ENCODE data around the gene STARD13.
"Not testable (repeated sequence)": the region's sequence is repeated elsewhere in the genome, so short reads cannot be mapped to it uniquely, and the experiment has no call there.

The STARD13 gene

DNA sequence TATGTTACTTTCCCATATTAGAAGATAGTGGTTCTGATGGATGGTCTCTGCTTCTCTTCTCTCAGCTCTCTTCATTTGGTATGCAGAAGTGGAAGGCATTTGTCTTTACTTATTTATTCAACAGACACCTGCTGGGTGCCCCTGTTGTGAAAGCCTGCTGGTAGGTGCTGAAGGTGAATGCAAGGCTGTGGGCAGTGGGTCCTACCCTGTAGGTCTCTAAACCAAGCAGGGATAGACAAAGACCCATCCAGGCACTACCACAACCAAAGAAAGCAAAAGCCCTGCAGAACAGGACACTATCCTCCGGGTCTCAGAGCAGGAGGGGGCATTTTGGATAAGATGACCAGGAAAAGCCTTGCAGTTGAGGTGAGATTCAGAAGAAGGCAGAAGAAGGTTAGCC, 106.1 kb downstream of the STARD13 start:
- TF ChIP-seq CTCF (conservative IDR thresholded peaks at IDR 0.05; ENCODE audit: low read depth, low read length) = no peak
- DNase-seq (ENCODE audit: low read depth) = no peak
- no peak overlapping the region for H3K4me3 ChIP-seq (ENCODE audit: low read length)

DNA sequence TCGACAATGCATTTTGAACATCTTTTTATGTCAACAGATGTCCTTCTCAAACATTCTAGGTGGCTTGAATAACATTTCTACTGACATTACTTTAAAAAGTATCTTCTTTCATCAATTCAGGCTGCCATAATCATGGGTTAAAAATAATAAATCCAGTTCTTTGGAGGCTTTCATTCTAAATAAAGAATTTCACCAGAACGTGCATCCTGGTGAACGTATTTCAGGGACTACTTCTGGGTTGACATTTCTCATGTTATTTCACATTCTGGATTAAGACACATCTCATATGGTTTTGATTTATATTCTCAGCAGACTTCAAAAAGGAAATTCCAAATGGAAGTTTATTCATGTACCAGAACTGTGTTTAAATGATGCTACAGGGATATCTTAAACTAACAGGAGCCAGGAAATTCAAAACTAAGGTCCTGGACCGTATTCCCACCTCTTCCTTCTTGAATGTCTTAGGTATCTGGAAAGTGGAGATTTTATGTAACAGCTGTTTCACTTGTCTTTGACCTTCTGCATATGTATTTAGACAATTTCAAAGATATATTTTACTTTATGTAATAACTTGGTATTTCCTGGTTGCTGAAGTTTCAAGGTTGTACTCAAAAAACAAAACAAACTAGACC, 107.2 kb downstream of the STARD13 start:
- no peak overlapping the region for H3K4me3 ChIP-seq (ENCODE audit: low read length)
- no peak for DNase-seq (ENCODE audit: low read depth)
- TF ChIP-seq CTCF (conservative IDR thresholded peaks at IDR 0.05; ENCODE audit: low read depth, low read length) = no peak

- not testable (repeated sequence) for DNase-seq (ENCODE audit: low read depth); H3K4me3 ChIP-seq (ENCODE audit: low read length)
Measured at GRCh38 chr13:33177340-33178208, 108.0 kb downstream of the STARD13 start.

GRCh38 chr13:33176526-33176925, 109.0 kb downstream of the STARD13 start:
- no peak for TF ChIP-seq CTCF (conservative IDR thresholded peaks at IDR 0.05; ENCODE audit: low read depth, low read length)
- no peak overlapping the region for H3K4me3 ChIP-seq (ENCODE audit: low read length)
- no peak for DNase-seq (ENCODE audit: low read depth)

- no peak overlapping the region for H3K4me3 ChIP-seq (ENCODE audit: low read length)
- no peak for DNase-seq (ENCODE audit: low read depth)
- no peak for TF ChIP-seq CTCF (conservative IDR thresholded peaks at IDR 0.05; ENCODE audit: low read depth, low read length)
Measured at GRCh38 chr13:33175991-33176390, 109.6 kb downstream of the STARD13 start.

GRCh38 chr13:33174931-33175330, 110.6 kb downstream of the STARD13 start:
- TF ChIP-seq CTCF (conservative IDR thresholded peaks at IDR 0.05; ENCODE audit: low read depth, low read length) = no peak
- DNase-seq (ENCODE audit: low read depth) = no peak
- H3K4me3 ChIP-seq (ENCODE audit: low read length) = no peak overlapping the region

GRCh38 chr13:33174491-33174890, 111.1 kb downstream of the STARD13 start:
- no peak for DNase-seq (ENCODE audit: low read depth)
- TF ChIP-seq CTCF (conservative IDR thresholded peaks at IDR 0.05; ENCODE audit: low read depth, low read length) = no peak
- no peak overlapping the region for H3K4me3 ChIP-seq (ENCODE audit: low read length)

Data from retinal pigment epithelial cell (primary cell).